Measurements from ENCODE around the gene SKAP1.

The SKAP1 gene

DNA sequence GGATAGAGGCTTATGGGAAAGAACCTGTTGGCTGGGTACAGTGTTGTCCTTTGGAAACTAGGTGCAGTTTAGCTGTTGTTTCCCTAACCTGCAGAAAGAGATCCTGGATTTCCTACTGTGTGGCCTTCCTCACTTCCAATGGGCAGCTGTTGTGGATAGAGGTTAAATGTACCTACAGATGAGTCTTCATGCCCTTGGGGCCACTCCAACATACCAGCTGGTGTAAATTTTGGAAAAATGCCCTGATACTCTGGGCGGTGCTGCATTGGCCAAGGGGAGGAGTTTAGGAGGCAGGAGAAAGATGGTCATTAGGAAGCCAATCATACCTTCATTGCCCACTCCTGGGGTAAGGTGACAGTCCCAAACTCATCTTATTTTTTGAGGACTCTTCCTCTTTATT lies 252.2 kb downstream of the SKAP1 start:
- Histone ChIP-seq H3K79me2 (ENCODE audit: insufficient read depth, low read length) (no peaks in the 10 kb centered on the region), H3F3A (ENCODE audit: insufficient read depth) (no peaks in the 10 kb centered on the region)
- TF ChIP-seq EZH2phosphoT487 (conservative IDR thresholded peaks at IDR 0.05; ENCODE audit: low read length) (no peak), CTCF (IDR thresholded peaks at IDR 0.05; ENCODE audit: insufficient read depth, low read length, poor library complexity, severe bottlenecking) (no peak)

GRCh38 chr17:48176471-48176855 lies 253.6 kb downstream of the SKAP1 start:
- no peaks in the 10 kb centered on the region for H4K20me1 ChIP-seq (ENCODE audit: low read depth, low read length)
- H3K27me3 ChIP-seq (ENCODE audit: low read length) = no peaks in the 10 kb centered on the region
- H3K9me2 ChIP-seq (replicated peaks; ENCODE audit: insufficient read depth, low read length) = no peaks in the 10 kb centered on the region
- H3K27ac ChIP-seq (ENCODE audit: low read depth, low read length) = no peak overlapping the region
- no peak for TF ChIP-seq EZH2phosphoT487 (conservative IDR thresholded peaks at IDR 0.05; ENCODE audit: low read length)
- TF ChIP-seq CTCF (IDR thresholded peaks at IDR 0.05; ENCODE audit: insufficient read depth, low read length, poor library complexity, severe bottlenecking) = no peak
- H3K36me3 ChIP-seq (ENCODE audit: low read length) = no peaks in the 10 kb centered on the region
- H2AFZ ChIP-seq (ENCODE audit: low read depth, low read length, severe bottlenecking) = no peak overlapping the region
- H3K4me2 ChIP-seq (ENCODE audit: low read depth, low read length, poor library complexity, severe bottlenecking) = no peak overlapping the region
- H3K4me3 ChIP-seq (ENCODE audit: insufficient read depth, low read length, poor library complexity, severe bottlenecking) = no peak overlapping the region
- no peaks in the 10 kb centered on the region for H3F3A ChIP-seq (ENCODE audit: insufficient read depth)
- no peaks in the 10 kb centered on the region for H3K9me3 ChIP-seq (ENCODE audit: insufficient read depth, low read length)
- H3K79me2 ChIP-seq (ENCODE audit: insufficient read depth, low read length) = no peaks in the 10 kb centered on the region
- H3K9ac ChIP-seq (ENCODE audit: low read length) = no peak overlapping the region

More for the DNA sequence above, 252.2 kb downstream of the SKAP1 start:
- no peaks in the 10 kb centered on the region for H3K9me3 ChIP-seq (ENCODE audit: insufficient read depth, low read length)
- no peaks in the 10 kb centered on the region for H3K27me3 ChIP-seq (ENCODE audit: low read length)
- H3K9me2 ChIP-seq (replicated peaks; ENCODE audit: insufficient read depth, low read length) = no peaks in the 10 kb centered on the region
- no peak overlapping the region for H3K4me2 ChIP-seq (ENCODE audit: low read depth, low read length, poor library complexity, severe bottlenecking)
- H3K36me3 ChIP-seq (ENCODE audit: low read length) = no peaks in the 10 kb centered on the region
- H4K20me1 ChIP-seq (ENCODE audit: low read depth, low read length) = no peaks in the 10 kb centered on the region
- no peak overlapping the region for H2AFZ ChIP-seq (ENCODE audit: low read depth, low read length, severe bottlenecking)
- H3K27ac ChIP-seq (ENCODE audit: low read depth, low read length) = no peak overlapping the region
- no peak overlapping the region for H3K9ac ChIP-seq (ENCODE audit: low read length)
- no peak overlapping the region for H3K4me3 ChIP-seq (ENCODE audit: insufficient read depth, low read length, poor library complexity, severe bottlenecking)

GRCh38 chr17:48175692-48176470 lies 254.1 kb downstream of the SKAP1 start:
- no peak overlapping the region for H3K4me2 ChIP-seq (ENCODE audit: low read depth, low read length, poor library complexity, severe bottlenecking)
- no peaks in the 10 kb centered on the region for H4K20me1 ChIP-seq (ENCODE audit: low read depth, low read length)
- H2AFZ ChIP-seq (ENCODE audit: low read depth, low read length, severe bottlenecking) = no peak overlapping the region
- H3K27me3 ChIP-seq (ENCODE audit: low read length) = no peaks in the 10 kb centered on the region
- H3K9me3 ChIP-seq (ENCODE audit: insufficient read depth, low read length) = no peaks in the 10 kb centered on the region
- H3K4me3 ChIP-seq (ENCODE audit: insufficient read depth, low read length, poor library complexity, severe bottlenecking) = no peak overlapping the region
- H3K9me2 ChIP-seq (replicated peaks; ENCODE audit: insufficient read depth, low read length) = no peaks in the 10 kb centered on the region
- no peak overlapping the region for H3K27ac ChIP-seq (ENCODE audit: low read depth, low read length)
- H3K36me3 ChIP-seq (ENCODE audit: low read length) = no peaks in the 10 kb centered on the region
- no peaks in the 10 kb centered on the region for H3F3A ChIP-seq (ENCODE audit: insufficient read depth)
- no peak for TF ChIP-seq EZH2phosphoT487 (conservative IDR thresholded peaks at IDR 0.05; ENCODE audit: low read length)
- TF ChIP-seq CTCF (IDR thresholded peaks at IDR 0.05; ENCODE audit: insufficient read depth, low read length, poor library complexity, severe bottlenecking) = no peak
- no peak overlapping the region for H3K9ac ChIP-seq (ENCODE audit: low read length)
- H3K79me2 ChIP-seq (ENCODE audit: insufficient read depth, low read length) = no peaks in the 10 kb centered on the region

All from SU-DHL-6 (cell line).